ENCODE results near the gene DRG2. TPM values are rescaled to one million over a fixed set of nuclear protein-coding genes. Genes with fewer than 3 reads are reported as not detected.

Gene DRG2
- total and polyA plus RNA-seq, 2 of the 13 experiments (the other 11 are each of a cell fraction or from before 2014, with no cell fraction given): 20.1 to 26.6 TPM

DNA sequence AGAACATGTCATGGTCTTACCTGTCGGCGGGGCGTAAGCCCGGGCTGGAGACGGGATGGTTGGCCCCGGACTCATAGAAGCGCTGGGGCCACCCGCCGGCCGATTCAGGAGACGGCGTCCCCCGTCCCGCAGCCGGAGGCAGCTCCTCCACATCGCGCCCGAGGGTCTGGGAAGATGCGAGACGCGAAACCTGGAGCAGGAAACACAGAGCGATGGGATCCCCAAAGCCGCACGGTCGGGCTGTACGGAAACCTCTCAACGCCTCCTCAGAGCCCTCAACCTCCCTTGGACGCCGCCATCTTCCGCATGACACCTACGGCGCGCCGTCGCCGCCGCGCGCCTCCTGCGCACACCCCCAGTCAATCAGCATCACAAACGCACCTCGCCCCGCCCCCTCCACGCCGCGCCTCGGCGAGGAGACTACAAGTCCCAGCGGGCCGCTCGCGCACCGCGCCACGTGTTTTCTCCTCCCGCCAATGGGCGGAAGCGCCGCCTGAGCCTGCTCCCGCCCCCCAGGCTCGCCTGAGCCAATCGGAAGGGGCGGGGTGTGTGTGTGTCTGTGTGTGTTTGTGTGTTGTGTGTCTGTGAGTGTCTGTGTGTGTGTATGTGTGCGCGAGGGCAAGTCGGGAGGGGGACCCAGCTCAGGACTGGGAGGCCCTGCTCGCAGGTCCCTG is 48.8 kb upstream of the DRG2 start, which contains the start of the genes ATPAF2 and GID4 (continued):
- TF ChIP-seq, protein P1, sequence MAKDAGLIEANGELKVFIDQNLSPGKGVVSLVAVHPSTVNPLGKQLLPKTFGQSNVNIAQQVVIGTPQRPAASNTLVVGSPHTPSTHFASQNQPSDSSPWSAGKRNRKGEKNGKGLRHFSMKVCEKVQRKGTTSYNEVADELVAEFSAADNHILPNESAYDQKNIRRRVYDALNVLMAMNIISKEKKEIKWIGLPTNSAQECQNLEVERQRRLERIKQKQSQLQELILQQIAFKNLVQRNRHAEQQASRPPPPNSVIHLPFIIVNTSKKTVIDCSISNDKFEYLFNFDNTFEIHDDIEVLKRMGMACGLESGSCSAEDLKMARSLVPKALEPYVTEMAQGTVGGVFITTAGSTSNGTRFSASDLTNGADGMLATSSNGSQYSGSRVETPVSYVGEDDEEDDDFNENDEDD (CRISPR knock-in tag; IDR thresholded peaks at IDR 0.05; ENCODE audit: borderline replicate concordance): peak; percentile 78; the same call in 1 of the 2 replicates
- TF ChIP-seq, protein P2, sequence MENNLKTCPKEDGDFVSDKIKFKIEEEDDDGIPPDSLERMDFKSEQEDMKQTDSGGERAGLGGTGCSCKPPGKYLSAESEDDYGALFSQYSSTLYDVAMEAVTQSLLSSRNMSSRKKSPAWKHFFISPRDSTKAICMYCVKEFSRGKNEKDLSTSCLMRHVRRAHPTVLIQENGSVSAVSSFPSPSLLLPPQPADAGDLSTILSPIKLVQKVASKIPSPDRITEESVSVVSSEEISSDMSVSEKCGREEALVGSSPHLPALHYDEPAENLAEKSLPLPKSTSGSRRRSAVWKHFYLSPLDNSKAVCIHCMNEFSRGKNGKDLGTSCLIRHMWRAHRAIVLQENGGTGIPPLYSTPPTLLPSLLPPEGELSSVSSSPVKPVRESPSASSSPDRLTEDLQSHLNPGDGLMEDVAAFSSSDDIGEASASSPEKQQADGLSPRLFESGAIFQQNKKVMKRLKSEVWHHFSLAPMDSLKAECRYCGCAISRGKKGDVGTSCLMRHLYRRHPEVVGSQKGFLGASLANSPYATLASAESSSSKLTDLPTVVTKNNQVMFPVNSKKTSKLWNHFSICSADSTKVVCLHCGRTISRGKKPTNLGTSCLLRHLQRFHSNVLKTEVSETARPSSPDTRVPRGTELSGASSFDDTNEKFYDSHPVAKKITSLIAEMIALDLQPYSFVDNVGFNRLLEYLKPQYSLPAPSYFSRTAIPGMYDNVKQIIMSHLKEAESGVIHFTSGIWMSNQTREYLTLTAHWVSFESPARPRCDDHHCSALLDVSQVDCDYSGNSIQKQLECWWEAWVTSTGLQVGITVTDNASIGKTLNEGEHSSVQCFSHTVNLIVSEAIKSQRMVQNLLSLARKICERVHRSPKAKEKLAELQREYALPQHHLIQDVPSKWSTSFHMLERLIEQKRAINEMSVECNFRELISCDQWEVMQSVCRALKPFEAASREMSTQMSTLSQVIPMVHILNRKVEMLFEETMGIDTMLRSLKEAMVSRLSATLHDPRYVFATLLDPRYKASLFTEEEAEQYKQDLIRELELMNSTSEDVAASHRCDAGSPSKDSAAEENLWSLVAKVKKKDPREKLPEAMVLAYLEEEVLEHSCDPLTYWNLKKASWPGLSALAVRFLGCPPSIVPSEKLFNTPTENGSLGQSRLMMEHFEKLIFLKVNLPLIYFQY (CRISPR knock-in tag; IDR thresholded peaks at IDR 0.05; ENCODE audit: borderline replicate concordance): no peak
- TF ChIP-seq ZBTB3 (CRISPR knock-in tag; IDR thresholded peaks at IDR 0.05; ENCODE audit: borderline replicate concordance, low read depth) (0 out of 2 replicates have a peak, but pooled peaks have one; percentile 32), KAT8 (CRISPR knock-in tag; IDR thresholded peaks at IDR 0.05) (peak; percentile 94), DNMT1 (CRISPR knock-in tag; IDR thresholded peaks at IDR 0.05) (no peak), MXI1 (IDR thresholded peaks at IDR 0.05; ENCODE audit: borderline replicate concordance, low read depth, low read length) (peak; percentile 95; the same call in 1 of the 3 replicates), FOXA1 (IDR thresholded peaks at IDR 0.05) (no peak), FOXA1 (CRISPR knock-in tag; IDR thresholded peaks at IDR 0.05) (peak; percentile 11; the same call in 1 of the 2 replicates), HCFC1 (IDR thresholded peaks at IDR 0.05; ENCODE audit: low read depth, low read length) (peak; percentile 96), EP300 (IDR thresholded peaks at IDR 0.05; ENCODE audit: low read depth in 2 of 2, low read length in 2 of 2) (0 out of 4 replicates have a peak, but pooled peaks of 1 of the 2 experiments have one; percentile 32), EP300 (CRISPR knock-in tag; IDR thresholded peaks at IDR 0.05; ENCODE audit: borderline replicate concordance) (no peak), ZNF616 (CRISPR knock-in tag; IDR thresholded peaks at IDR 0.05; ENCODE audit: low read depth) (peak; percentile 16; the same call in 1 of the 2 replicates), JUNB (CRISPR knock-in tag; IDR thresholded peaks at IDR 0.05; ENCODE audit: borderline replicate concordance) (no peak), ZNF101 (CRISPR knock-in tag; IDR thresholded peaks at IDR 0.05; ENCODE audit: borderline replicate concordance, low read depth) (0 out of 2 replicates have a peak, but pooled peaks have one; percentile 74), PITX1 (CRISPR knock-in tag; IDR thresholded peaks at IDR 0.05) (peak; percentile 78; the same call in 1 of the 2 replicates)
- TF ChIP-seq, protein P3, sequence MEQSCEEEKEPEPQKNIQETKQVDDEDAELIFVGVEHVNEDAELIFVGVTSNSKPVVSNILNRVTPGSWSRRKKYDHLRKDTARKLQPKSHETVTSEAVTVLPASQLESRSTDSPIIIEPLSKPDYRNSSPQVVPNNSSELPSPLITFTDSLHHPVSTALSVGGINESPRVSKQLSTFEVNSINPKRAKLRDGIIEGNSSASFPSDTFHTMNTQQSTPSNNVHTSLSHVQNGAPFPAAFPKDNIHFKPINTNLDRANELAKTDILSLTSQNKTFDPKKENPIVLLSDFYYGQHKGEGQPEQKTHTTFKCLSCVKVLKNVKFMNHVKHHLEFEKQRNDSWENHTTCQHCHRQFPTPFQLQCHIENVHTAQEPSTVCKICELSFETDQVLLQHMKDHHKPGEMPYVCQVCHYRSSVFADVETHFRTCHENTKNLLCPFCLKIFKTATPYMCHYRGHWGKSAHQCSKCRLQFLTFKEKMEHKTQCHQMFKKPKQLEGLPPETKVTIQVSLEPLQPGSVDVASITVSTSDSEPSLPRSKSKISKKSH (CRISPR knock-in tag; IDR thresholded peaks at IDR 0.05; ENCODE audit: borderline replicate concordance): 0 out of 2 replicates have a peak, but pooled peaks have one; percentile 69
- TF ChIP-seq, protein P4, sequence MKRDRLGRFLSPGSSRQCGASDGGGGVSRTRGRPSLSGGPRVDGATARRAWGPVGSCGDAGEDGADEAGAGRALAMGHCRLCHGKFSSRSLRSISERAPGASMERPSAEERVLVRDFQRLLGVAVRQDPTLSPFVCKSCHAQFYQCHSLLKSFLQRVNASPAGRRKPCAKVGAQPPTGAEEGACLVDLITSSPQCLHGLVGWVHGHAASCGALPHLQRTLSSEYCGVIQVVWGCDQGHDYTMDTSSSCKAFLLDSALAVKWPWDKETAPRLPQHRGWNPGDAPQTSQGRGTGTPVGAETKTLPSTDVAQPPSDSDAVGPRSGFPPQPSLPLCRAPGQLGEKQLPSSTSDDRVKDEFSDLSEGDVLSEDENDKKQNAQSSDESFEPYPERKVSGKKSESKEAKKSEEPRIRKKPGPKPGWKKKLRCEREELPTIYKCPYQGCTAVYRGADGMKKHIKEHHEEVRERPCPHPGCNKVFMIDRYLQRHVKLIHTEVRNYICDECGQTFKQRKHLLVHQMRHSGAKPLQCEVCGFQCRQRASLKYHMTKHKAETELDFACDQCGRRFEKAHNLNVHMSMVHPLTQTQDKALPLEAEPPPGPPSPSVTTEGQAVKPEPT (CRISPR knock-in tag; IDR thresholded peaks at IDR 0.05; ENCODE audit: low read depth): peak; percentile 89
- TF ChIP-seq, protein P5, sequence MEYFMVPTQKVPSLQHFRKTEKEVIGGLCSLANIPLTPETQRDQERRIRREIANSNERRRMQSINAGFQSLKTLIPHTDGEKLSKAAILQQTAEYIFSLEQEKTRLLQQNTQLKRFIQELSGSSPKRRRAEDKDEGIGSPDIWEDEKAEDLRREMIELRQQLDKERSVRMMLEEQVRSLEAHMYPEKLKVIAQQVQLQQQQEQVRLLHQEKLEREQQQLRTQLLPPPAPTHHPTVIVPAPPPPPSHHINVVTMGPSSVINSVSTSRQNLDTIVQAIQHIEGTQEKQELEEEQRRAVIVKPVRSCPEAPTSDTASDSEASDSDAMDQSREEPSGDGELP (IDR thresholded peaks at IDR 0.05; ENCODE audit: borderline replicate concordance, low read depth): peak; percentile 45; the same call in 1 of the 2 replicates

All from HepG2 (cell line).